Upper lobe of left lung (tissue), 4 donors: Measurements from ENCODE around the gene NUP107.

ENCODE experiments used
- CTCF ChIP-seq, 6 experiments: fragments of 450-650 bp in 4 of 6; fragments of 200-600 bp in 2 of 6; sonication (generic) in 2 of 6; IDR thresholded peaks; one replicate each; pipeline ENCODE4 v1.5.1; 2016 to 2019; ENCODE audit warnings: antibody characterized with exemption in 6 of 6
- POLR2A ChIP-seq, 4 donors: fragments of 450-650 bp; IDR thresholded peaks; one replicate each; pipeline ENCODE4 v1.5.1; 2016 to 2017; ENCODE audit warnings: antibody characterized with exemption in 4 of 4, mild to moderate bottlenecking in 2 of 4
- POLR2AphosphoS5 ChIP-seq, 2 donors: sonication (generic); formaldehyde crosslinking; IDR thresholded peaks; one replicate each; pipeline ENCODE4 v1.5.1; 2017; ENCODE audit warnings: antibody characterized with exemption in 2 of 2

- TF ChIP-seq CTCF (IDR thresholded peaks at IDR 0.05) (peak in 1 of 6 experiments; percentile 6), POLR2A (IDR thresholded peaks at IDR 0.05) (peak in 2 of 4 donors; percentile 73 to 91), POLR2AphosphoS5 (IDR thresholded peaks at IDR 0.05) (peak; percentile 84 to 91)
Measured at GRCh38 chr12:68745904-68746571, 59.3 kb downstream of the NUP107 start, which contains the start of gene SLC35E3.
